GM21786 (cell line): Measurements from ENCODE around the gene CTAGE4.
"Not testable (repeated sequence)": the region's sequence is repeated elsewhere in the genome, so short reads cannot be mapped to it uniquely, and the experiment has no call there.

Source experiments
- ATAC-seq: cut with Tn5 transposase; IDR thresholded peaks from one replicate; pipeline ENCODE4 v1.9.1; 2021; ENCODE audit not compliant: unreplicated experiment

CTAGE4 gene

DNA sequence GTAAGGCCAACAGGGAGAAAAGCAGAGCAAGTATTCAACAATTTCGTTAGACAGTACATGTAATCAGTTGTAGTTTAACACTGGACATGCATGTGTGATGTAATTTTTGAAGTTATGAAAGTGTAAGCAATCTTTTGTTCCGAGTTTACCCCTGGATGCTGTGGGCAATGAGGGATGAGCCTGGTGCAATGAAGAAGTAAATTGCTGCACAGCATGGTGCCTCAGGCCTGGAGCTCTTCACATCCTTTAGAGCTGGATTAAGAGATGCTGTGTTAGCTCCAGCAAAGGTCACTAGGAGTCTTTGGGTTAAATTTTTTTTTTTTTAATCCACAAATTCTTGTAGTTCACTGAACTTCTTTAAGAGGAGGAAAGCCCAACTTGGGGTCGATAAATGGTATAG, 19.8 kb downstream of the CTAGE4 start:
- not testable (repeated sequence) for ATAC-seq

DNA sequence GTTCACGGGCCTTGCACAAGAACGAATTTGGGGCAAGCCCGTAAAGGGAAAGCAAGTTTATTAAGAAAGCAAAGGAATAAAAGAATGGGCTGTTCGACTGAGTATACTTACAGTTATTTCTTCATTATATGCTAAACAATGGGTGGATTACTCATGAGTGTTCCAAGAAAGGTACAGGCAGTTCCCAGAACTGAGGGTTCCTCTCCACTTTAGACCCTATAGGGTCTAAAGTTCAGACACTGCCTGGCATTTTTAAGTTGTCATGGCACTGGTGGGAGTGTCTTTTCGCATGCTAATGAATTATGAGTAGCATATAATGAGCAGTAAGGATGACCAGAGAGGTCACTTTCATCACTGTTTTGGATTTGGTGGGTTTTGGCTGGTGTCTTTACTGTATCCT, 22.0 kb downstream of the CTAGE4 start:
- ATAC-seq: not testable (repeated sequence)

DNA sequence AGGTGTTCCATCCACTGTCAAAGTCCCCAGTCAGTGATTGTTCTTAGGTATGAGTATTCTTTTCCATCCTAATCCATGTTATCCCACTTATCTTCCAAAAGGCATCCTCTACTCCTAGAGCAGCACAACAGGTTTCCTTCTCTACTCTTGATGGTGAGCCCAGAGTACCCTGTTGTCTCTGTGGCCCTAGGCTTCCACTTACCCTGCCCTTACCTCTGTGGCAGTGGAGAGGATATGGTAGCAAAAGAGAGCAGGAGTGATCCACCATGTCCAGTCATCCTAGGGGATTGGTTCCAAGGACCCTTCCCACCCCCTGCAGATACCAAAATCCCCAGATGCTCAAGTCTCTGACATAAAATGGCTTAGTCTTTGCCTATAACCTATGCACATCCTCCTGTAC, 33.9 kb downstream of the CTAGE4 start:
- not testable (repeated sequence) for ATAC-seq

DNA sequence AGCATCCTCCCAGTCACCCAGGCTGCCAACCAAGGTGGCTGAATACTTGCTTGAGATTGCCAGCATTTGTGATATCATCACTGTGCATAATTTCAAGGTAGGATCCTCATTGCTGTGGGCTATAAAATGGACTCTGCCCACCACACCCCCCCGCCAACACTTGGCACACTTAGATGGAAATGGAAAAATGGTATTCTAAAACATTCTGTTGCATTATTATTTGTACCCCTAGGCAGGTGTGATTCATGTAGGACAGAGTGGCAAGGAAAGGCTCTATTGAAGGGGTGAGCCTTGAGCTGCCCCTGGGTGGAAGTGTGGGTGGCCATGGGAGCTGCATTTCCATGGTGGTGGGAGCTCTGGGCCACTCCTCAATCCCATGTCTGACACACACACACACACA, 35.3 kb downstream of the CTAGE4 start:
- ATAC-seq: not testable (repeated sequence)

DNA sequence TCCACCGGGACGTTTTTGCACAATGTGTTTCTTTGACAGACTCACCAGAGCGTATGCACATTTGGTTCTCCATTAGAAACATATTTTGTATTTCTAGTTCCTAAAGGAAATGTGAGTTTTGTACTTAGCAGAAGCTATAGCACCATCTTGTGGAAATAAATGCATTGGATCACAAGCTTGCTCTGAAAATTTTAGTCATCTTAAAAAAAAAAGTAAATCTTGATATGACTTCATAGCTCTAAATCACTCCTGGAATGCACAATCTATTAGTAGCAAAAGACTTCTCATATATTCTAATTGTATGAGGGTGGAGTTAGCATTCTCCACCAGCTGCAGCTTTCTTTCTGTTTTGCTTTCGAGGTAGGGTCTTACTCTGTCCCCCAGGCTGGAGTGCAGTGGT, 35.9 kb downstream of the CTAGE4 start:
- ATAC-seq: peak; percentile 40

DNA sequence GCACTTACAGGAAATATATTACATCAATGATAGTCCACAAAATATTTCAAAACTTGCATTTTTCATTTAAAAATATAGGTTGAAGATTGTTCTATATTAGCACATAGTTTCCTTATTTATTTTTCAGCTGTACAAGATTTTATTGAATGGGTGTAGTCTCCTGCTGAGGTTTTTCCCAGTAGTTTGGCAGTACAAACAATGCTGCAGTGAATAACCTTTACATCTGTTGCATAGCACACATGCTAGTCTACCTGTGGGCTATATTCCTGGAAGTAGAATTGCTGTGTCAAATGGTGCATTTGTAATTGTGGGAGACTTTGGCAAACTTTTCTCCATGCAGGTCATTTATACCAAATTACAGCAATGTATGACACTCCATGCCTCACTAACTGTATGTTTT, 37.3 kb downstream of the CTAGE4 start:
- ATAC-seq: not testable (repeated sequence)

DNA sequence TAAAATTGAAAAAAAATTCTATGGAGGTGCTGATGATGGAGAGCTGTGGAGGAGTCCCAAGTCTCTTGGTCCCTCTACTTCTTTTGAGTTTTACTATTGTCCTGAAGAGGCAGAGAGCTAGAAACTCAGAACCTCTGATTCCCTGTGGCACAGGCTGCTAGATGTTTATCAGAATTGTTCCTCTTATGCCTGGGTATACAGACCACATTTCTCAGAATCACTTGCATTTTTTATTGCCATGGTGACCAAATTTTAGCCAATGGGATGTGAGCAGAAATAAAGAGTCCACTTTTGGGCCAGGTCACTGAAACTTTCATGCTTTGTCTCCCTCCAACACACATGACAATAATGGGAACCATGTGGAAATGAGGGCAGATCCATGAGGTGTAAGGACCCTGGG, 40.4 kb downstream of the CTAGE4 start:
- ATAC-seq: not testable (repeated sequence)

DNA sequence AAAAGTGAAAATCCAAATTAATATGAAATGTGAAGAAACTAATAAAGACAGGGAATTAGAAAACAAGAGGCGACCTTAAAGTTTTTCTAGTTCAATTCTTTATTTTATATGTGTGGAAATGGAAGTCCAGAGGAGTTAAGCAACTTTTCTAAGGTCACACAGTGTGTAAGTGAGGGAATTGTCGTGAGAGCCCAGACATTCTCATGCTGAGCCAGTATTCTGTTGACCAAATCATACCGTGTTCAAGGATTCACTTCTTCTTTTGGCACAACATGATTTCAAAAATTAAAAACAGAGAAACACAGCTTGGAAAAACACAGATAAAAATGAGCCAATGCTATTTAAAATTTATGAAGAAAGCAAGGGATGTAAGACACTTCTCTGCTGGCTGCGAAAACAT, 43.6 kb downstream of the CTAGE4 start:
- ATAC-seq: not testable (repeated sequence)

DNA sequence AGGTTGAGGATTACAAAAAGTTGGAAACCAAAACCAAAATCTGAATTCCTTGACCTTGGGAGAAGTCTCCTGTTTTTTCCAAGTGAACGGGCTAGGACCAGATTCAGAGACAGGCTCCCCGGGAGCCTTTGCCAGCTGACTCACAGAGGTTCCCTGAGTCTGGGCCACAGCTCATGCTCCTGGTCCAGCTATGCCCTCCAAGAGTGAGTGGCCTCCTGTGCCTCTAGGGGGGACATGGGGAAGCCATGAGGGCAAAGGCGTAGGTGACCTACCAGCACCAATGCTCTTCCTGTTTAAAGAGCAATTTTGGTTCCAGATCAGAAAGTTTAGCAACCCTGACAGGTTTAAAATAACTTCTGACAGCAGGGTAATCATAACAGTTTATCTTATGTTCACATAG, 45.5 kb downstream of the CTAGE4 start:
- ATAC-seq: not testable (repeated sequence)

DNA sequence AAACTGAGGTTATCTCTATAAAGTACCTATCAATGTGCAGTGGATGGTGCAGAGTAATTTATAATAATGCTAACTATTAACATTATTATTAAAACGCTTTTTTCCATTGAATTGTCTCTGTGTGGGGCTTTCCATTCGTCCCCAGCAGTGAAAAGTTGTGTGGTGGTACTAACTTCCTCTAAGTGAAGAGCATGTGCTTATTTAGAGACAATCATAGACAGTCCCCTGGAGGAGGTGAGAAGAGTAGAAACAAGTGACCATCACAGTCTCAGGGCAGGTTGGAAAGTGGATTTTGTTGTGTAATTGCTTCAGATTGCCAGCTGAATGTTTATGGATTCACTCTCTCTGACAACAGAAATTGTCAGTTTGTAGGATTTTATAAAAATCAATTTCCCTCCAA, 47.8 kb downstream of the CTAGE4 start:
- not testable (repeated sequence) for ATAC-seq

DNA sequence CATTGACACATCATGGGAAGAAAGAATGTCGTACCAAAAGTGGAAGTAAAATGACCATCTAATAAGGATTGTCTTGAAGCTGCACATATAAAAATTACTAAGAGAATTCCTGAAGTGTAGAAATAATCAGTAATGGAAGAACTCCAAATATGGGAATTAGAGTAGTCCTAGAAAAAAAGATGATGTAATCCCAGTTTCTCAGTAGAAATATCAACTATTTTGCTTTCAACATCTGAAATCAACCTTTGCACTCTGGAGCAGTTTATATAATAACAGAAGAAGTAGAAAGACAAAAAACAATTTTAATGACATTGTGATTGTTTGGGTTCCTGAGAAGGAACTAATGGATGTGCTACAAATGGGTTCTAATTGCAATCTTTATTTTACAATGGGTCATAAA, 49.8 kb downstream of the CTAGE4 start:
- not testable (repeated sequence) for ATAC-seq
